Fibroblast of lung (primary cell): ENCODE results near the gene ZNF776. TPM values are rescaled to one million over a fixed set of nuclear protein-coding genes. Genes with fewer than 3 reads are reported as not detected.

Experiments used
- DNase-seq, 2 donors: peaks; one replicate each; pipeline versions ENCODE4 v3.0.0 to v3.0.0-alpha.2; 2010; ENCODE audit warnings: low read depth in 2 of 2
- H2AFZ ChIP-seq: 2 replicates; pipeline ENCODE4 v1.5.1; 2012; ENCODE audit warnings: low read length, control low read depth, inconsistent platforms
- H3K27ac ChIP-seq: 2 replicates; pipeline ENCODE4 v1.5.1; 2011; ENCODE audit warnings: low read length, control low read depth; ENCODE audit not compliant: insufficient read depth
- H3K27me3 ChIP-seq: 2 replicates; pipeline ENCODE4 v1.5.1; 2011; ENCODE audit warnings: mild to moderate bottlenecking, low read length; ENCODE audit not compliant: control insufficient read depth, insufficient read depth
- H3K36me3 ChIP-seq: 2 replicates; pipeline ENCODE4 v1.5.1; 2011; ENCODE audit warnings: low read length; ENCODE audit not compliant: control insufficient read depth, insufficient read depth
- H3K4me1 ChIP-seq: 2 replicates; pipeline ENCODE4 v1.5.1; 2011; ENCODE audit warnings: low read length; ENCODE audit not compliant: control insufficient read depth, insufficient read depth; ENCODE audit errors: extremely low read depth
- H3K4me2 ChIP-seq: 2 replicates; pipeline ENCODE4 v1.5.1; 2011; ENCODE audit warnings: low read length, control low read depth; ENCODE audit not compliant: insufficient read depth; ENCODE audit errors: extremely low read depth
- H3K4me3 ChIP-seq, 4 experiments: fragments of 200-600 bp in 1 of 4; sonication (generic) in 1 of 4; replicated peaks in 1 of 4; 2 replicates each; pipeline ENCODE4 v1.5.1; 2011 to 2016; ENCODE audit warnings: low read length in 4 of 4, low read depth in 3 of 4, mild to moderate bottlenecking in 3 of 4, control low read depth in 2 of 4, inconsistent platforms in 1 of 4, mixed read lengths in 1 of 4; ENCODE audit not compliant: insufficient read depth in 1 of 4; ENCODE audit errors: control extremely low read depth in 1 of 4
- H3K79me2 ChIP-seq: 2 replicates; pipeline ENCODE4 v1.5.1; 2012; ENCODE audit warnings: mild to moderate bottlenecking, low read length, inconsistent platforms; ENCODE audit not compliant: control insufficient read depth, insufficient read depth
- H3K9ac ChIP-seq: 2 replicates; pipeline ENCODE4 v1.5.1; 2011; ENCODE audit warnings: mild to moderate bottlenecking, low read length, control low read depth; ENCODE audit not compliant: insufficient read depth
- H3K9me3 ChIP-seq: 2 replicates; pipeline ENCODE4 v1.5.1; 2012; ENCODE audit warnings: low read depth, low read length; ENCODE audit not compliant: control insufficient read depth, insufficient read depth
- H4K20me1 ChIP-seq: 2 replicates; pipeline ENCODE4 v1.5.1; 2011; ENCODE audit warnings: low read length; ENCODE audit not compliant: control insufficient read depth, insufficient read depth; ENCODE audit errors: extremely low read depth
- CTCF ChIP-seq, 2 donors: IDR thresholded peaks in 1 of 2; conservative IDR thresholded peaks in 1 of 2; 1 replicate in 1 of 2; 2 replicates in 1 of 2; pipeline ENCODE4 v1.5.1; 2011 to 2012; ENCODE audit warnings: low read length in 2 of 2, control low read depth in 1 of 2, inconsistent platforms in 1 of 2, low read depth in 1 of 2, mild to moderate bottlenecking in 1 of 2
- EZH2 ChIP-seq: IDR thresholded peaks from 2 replicates; pipeline ENCODE4 v1.5.1; 2012; ENCODE audit warnings: low read length, control low read depth, mild to moderate bottlenecking; ENCODE audit errors: missing control alignments
- polyA plus RNA-seq, 2 donors: library from polyadenylated mRNA; depleted of rRNA in 1 of 2; stranded (reverse) in 1 of 2; unstranded in 1 of 2; fragments of >200 nt; gene quantifications; 2 replicates each; pipeline ENCODE4 v1.2.1, GENCODE V29; 2011 to 2012; ENCODE audit warnings: missing spikeins in 1 of 2
- total RNA-seq: library from RNA; depleted of rRNA; stranded (reverse); fragments of >200 nt; gene quantifications from 2 replicates; pipeline ENCODE4 v1.2.1, GENCODE V29; 2014

The ZNF776 gene
- total and polyA plus RNA-seq, 2 donors (not counting 1 experiment from before 2014, with no cell fraction given) = 7.8 to 20.0 TPM

- no peaks in the 10 kb centered on the region for H3K27me3 ChIP-seq
- H4K20me1 ChIP-seq = no peaks in the 10 kb centered on the region
- peaks cover 5% of the 10 kb centered on the region for H3K36me3 ChIP-seq
- TF ChIP-seq EZH2 = no peak
- TF ChIP-seq CTCF (conservative IDR thresholded peaks at IDR 0.05 in 1 of 2, IDR thresholded peaks at IDR 0.05 in 1 of 2; ENCODE audit: low read depth in 1 of 2, low read length in 2 of 2) = no peak
- peaks cover 48% of the 10 kb centered on the region for H3K79me2 ChIP-seq
- H3K9ac ChIP-seq = no peak overlapping the region
- no peak for DNase-seq
- H3K4me3 ChIP-seq = no peak overlapping the region
- no peaks in the 10 kb centered on the region for H3K9me3 ChIP-seq
- no peak overlapping the region for H3K4me2 ChIP-seq
- no peak overlapping the region for H3K27ac ChIP-seq
- H2AFZ ChIP-seq = no peak overlapping the region
- H3K4me1 ChIP-seq = no peaks in the 10 kb centered on the region
Observed at GRCh38 chr19:57771417-57771816, 24.8 kb downstream of the ZNF776 start.

- Histone ChIP-seq H3K79me2 (peaks cover 56% of the 10 kb centered on the region), H3K27me3 (no peaks in the 10 kb centered on the region), H3K36me3 (peaks cover 10% of the 10 kb centered on the region)
Observed at GRCh38 chr19:57773488-57773887, 26.9 kb downstream of the ZNF776 start.

GRCh38 chr19:57776764-57777296 lies 30.2 kb downstream of the ZNF776 start:
- DNase-seq = no peak
- H3K27me3 ChIP-seq = no peaks in the 10 kb centered on the region

More at GRCh38 chr19:57773488-57773887, 26.9 kb downstream of the ZNF776 start:
- no peak overlapping the region for H3K27ac ChIP-seq
- TF ChIP-seq EZH2 (no peak), CTCF (conservative IDR thresholded peaks at IDR 0.05 in 1 of 2, IDR thresholded peaks at IDR 0.05 in 1 of 2; ENCODE audit: low read depth in 1 of 2, low read length in 2 of 2) (no peak)
- H3K4me3 ChIP-seq = no peak overlapping the region
- H3K9me3 ChIP-seq = peaks cover 2% of the 10 kb centered on the region
- H2AFZ ChIP-seq = no peak overlapping the region
- DNase-seq = no peak
- no peak overlapping the region for H3K4me2 ChIP-seq
- H4K20me1 ChIP-seq = no peaks in the 10 kb centered on the region
- no peak overlapping the region for H3K9ac ChIP-seq
- no peaks in the 10 kb centered on the region for H3K4me1 ChIP-seq

More at GRCh38 chr19:57776764-57777296, 30.2 kb downstream of the ZNF776 start:
- Histone ChIP-seq H3K79me2 (peaks cover 48% of the 10 kb centered on the region), H3K36me3 (peaks cover 18% of the 10 kb centered on the region), H3K4me3 (no peak overlapping the region), H2AFZ (no peak overlapping the region), H3K9ac (no peak overlapping the region), H3K27ac (no peak overlapping the region), H3K4me1 (no peaks in the 10 kb centered on the region), H3K4me2 (no peak overlapping the region), H3K9me3 (peaks cover 6% of the 10 kb centered on the region), H4K20me1 (no peaks in the 10 kb centered on the region)
- TF ChIP-seq CTCF (conservative IDR thresholded peaks at IDR 0.05 in 1 of 2, IDR thresholded peaks at IDR 0.05 in 1 of 2; ENCODE audit: low read depth in 1 of 2, low read length in 2 of 2) (no peak), EZH2 (no peak)
